B cell (primary cell): ENCODE results near the gene GRB14. TPM values are rescaled to one million over a fixed set of nuclear protein-coding genes. Genes with fewer than 3 reads are reported as not detected.

ENCODE experiments used
- ATAC-seq: fragments of 200-7000 bp; cut with Tn5 transposase; one replicate; pipeline ENCODE4 v1.10.0; 2021; ENCODE audit warnings: low read depth, mild to moderate bottlenecking, moderate number of reproducible peaks, moderate library complexity
- CTCF ChIA-PET: fragments of 350-600 bp; sonication (Branson Sonifier 250); formaldehyde crosslinking; loops from one replicate; lab custom pipeline; 2021; ENCODE audit warnings: antibody characterized with exemption, inconsistent platforms; lab: Charles Lee
- POLR2A ChIA-PET: fragments of 350-600 bp; sonication (Branson Sonifier 250); formaldehyde crosslinking; loops from one replicate; lab custom pipeline; 2021; ENCODE audit warnings: antibody characterized with exemption; lab: Charles Lee
- DNase-seq: peaks from one replicate; pipeline ENCODE4 v3.0.0; 2013
- H2AFZ ChIP-seq: 2 replicates; pipeline ENCODE4 v1.6.1; 2012; ENCODE audit warnings: mild to moderate bottlenecking, low read depth, low read length; ENCODE audit not compliant: insufficient read depth, poor library complexity, severe bottlenecking
- H3K27ac ChIP-seq, 2 donors: 1 replicate in 1 of 2; 2 replicates in 1 of 2; pipeline ENCODE4 v1.5.1; 2012 to 2013; ENCODE audit warnings: low read length in 2 of 2, mild to moderate bottlenecking in 2 of 2, moderate library complexity in 1 of 2
- H3K27me3 ChIP-seq, 4 experiments: fragments of 200-600 bp in 1 of 4; sonication (generic) in 1 of 4; replicated peaks in 1 of 4; 1 replicate in 2 of 4; 2 replicates in 2 of 4; pipeline versions ENCODE4 v1.6.1 to v1.7.0; 2013 to 2016; ENCODE audit warnings: low read length in 3 of 4, mild to moderate bottlenecking in 2 of 4, mixed read lengths in 1 of 4, moderate library complexity in 1 of 4; ENCODE audit not compliant: insufficient read depth in 4 of 4, control insufficient read depth in 3 of 4; ENCODE audit errors: control extremely low read depth in 1 of 4
- H3K36me3 ChIP-seq, 2 experiments: replicated peaks in 1 of 2; 1 replicate in 1 of 2; 2 replicates in 1 of 2; pipeline versions ENCODE4 v1.6.1 to v1.7.1; 2013; ENCODE audit warnings: low read length in 1 of 2; ENCODE audit not compliant: insufficient read depth in 2 of 2, control insufficient read depth in 1 of 2; ENCODE audit errors: control extremely low read depth in 1 of 2, extremely low read depth in 1 of 2
- H3K4me1 ChIP-seq, 2 donors: fragments of 200-600 bp in 1 of 2; sonication (generic) in 1 of 2; 1 replicate in 1 of 2; 2 replicates in 1 of 2; pipeline versions ENCODE4 v1.5.1 to v1.6.1; 2013 to 2017; ENCODE audit warnings: low read length in 2 of 2; ENCODE audit not compliant: control insufficient read depth in 2 of 2, insufficient read depth in 2 of 2
- H3K4me2 ChIP-seq: replicated peaks from 2 replicates; pipeline ENCODE3; 2012; ENCODE audit warnings: mild to moderate bottlenecking, low read depth, low read length; ENCODE audit not compliant: poor library complexity, severe bottlenecking
- H3K4me3 ChIP-seq, 5 experiments: fragments of 200-600 bp in 1 of 5; sonication (generic) in 1 of 5; 1 replicate in 3 of 5; 2 replicates in 2 of 5; pipeline versions ENCODE4 v1.5.1 to v1.7.0; 2011 to 2016; ENCODE audit warnings: low read length in 4 of 5, mild to moderate bottlenecking in 4 of 5, low read depth in 2 of 5, control low read depth in 1 of 5, moderate library complexity in 1 of 5; ENCODE audit not compliant: insufficient read depth in 1 of 5; ENCODE audit errors: control extremely low read depth in 1 of 5, extremely low read depth in 1 of 5
- H3K79me2 ChIP-seq: fragments of 200-600 bp; sonication (generic); one replicate; pipeline ENCODE4 v1.6.0; 2016; ENCODE audit warnings: low read length; ENCODE audit not compliant: control insufficient read depth, insufficient read depth
- H3K9ac ChIP-seq: fragments of 200-600 bp; sonication (generic); 2 replicates; pipeline ENCODE4 v1.6.1; 2017; ENCODE audit warnings: mild to moderate bottlenecking, low read length, moderate library complexity
- H3K9me3 ChIP-seq, 3 donors: one replicate each; pipeline versions ENCODE4 v1.6.1 to v1.7.1; 2013; ENCODE audit warnings: low read length in 2 of 3; ENCODE audit not compliant: control insufficient read depth in 2 of 3, insufficient read depth in 1 of 3; ENCODE audit errors: control extremely low read depth in 1 of 3
- H4K20me1 ChIP-seq: 2 replicates; pipeline ENCODE4 v1.6.0; 2012; ENCODE audit warnings: mild to moderate bottlenecking, low read length; ENCODE audit not compliant: insufficient read depth, control insufficient read depth, poor library complexity, severe bottlenecking
- H3K27ac Mint-ChIP-seq: one replicate; pipeline ENCODE4 v1.8.0; 2021; ENCODE audit warnings: mixed read lengths
- H3K27me3 Mint-ChIP-seq: one replicate; pipeline ENCODE4 v1.8.0; 2021; ENCODE audit warnings: mixed read lengths
- H3K4me1 Mint-ChIP-seq: one replicate; pipeline ENCODE4 v1.8.0; 2021; ENCODE audit warnings: mixed read lengths
- H3K4me3 Mint-ChIP-seq: one replicate; pipeline ENCODE4 v1.8.0; 2021; ENCODE audit warnings: mixed read lengths
- H3K9me3 Mint-ChIP-seq: one replicate; pipeline ENCODE4 v1.8.0; 2022; ENCODE audit warnings: mixed read lengths; ENCODE audit not compliant: insufficient read depth
- EZH2 ChIP-seq: IDR thresholded peaks from 2 replicates; pipeline ENCODE4 v1.6.1; 2012; ENCODE audit warnings: borderline replicate concordance, low read depth, mild to moderate bottlenecking, moderate library complexity, low read length; ENCODE audit not compliant: insufficient read depth, poor library complexity, severe bottlenecking
- WGBS: methylation state at CpG from one replicate; pipeline ENCODE4 v1.1.5; 2013; ENCODE audit warnings: missing lambda C conversion rate; ENCODE audit not compliant: insufficient coverage; 5-methylcytosine and 5-hydroxymethylcytosine counted together
- intact Hi-C: fragments of 100-400 bp; cut with micrococcal nuclease; formaldehyde crosslinking; loops from one replicate; pipeline ENCODE4 v1.10.0; 2022
- polyA plus RNA-seq: library from polyadenylated mRNA; depleted of rRNA; stranded (reverse); fragments of >200 nt; gene quantifications from 2 replicates; pipeline ENCODE4 v1.2.3, GENCODE V29; 2012
- total RNA-seq, 2 donors: library from RNA; stranded (reverse); fragments of 120-200 nt in 1 of 2; gene quantifications; 1 replicate in 1 of 2; 2 replicates in 1 of 2; pipeline versions ENCODE4 v1.2.3 to v1.2.4, GENCODE V29; 2013 to 2022
- TF ChIP-seq, protein P1 (sequence below): fragments of 200-600 bp; IDR thresholded peaks from one replicate; pipeline ENCODE4 v1.8.0; 2022; ENCODE audit warnings: antibody characterized with exemption, mild to moderate bottlenecking

The GRB14 gene
- total and polyA plus RNA-seq, 2 donors (not counting 1 experiment from before 2014, with no cell fraction given): not detected

- no peak overlapping the region for H2AFZ ChIP-seq
- H3K4me1 ChIP-seq: no peaks in the 10 kb centered on the region
- no peak overlapping the region for H3K4me2 ChIP-seq
- intact Hi-C loops: no loop called here
- peaks cover 0 to 3% (median 0%) of the 10 kb centered on the region in 4 experiments for H3K27me3 ChIP-seq
- ChIA-PET POLR2A (no interaction called here), CTCF (no interaction called here)
- TF ChIP-seq, protein P1, sequence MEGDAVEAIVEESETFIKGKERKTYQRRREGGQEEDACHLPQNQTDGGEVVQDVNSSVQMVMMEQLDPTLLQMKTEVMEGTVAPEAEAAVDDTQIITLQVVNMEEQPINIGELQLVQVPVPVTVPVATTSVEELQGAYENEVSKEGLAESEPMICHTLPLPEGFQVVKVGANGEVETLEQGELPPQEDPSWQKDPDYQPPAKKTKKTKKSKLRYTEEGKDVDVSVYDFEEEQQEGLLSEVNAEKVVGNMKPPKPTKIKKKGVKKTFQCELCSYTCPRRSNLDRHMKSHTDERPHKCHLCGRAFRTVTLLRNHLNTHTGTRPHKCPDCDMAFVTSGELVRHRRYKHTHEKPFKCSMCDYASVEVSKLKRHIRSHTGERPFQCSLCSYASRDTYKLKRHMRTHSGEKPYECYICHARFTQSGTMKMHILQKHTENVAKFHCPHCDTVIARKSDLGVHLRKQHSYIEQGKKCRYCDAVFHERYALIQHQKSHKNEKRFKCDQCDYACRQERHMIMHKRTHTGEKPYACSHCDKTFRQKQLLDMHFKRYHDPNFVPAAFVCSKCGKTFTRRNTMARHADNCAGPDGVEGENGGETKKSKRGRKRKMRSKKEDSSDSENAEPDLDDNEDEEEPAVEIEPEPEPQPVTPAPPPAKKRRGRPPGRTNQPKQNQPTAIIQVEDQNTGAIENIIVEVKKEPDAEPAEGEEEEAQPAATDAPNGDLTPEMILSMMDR: no peak
- no peak for TF ChIP-seq EZH2
- H3K27ac ChIP-seq: no peak overlapping the region
- no peaks in the 10 kb centered on the region for H3K36me3 ChIP-seq
- no peaks in the 10 kb centered on the region for H3K9me3 Mint-ChIP-seq
- no peak overlapping the region for H3K4me3 Mint-ChIP-seq
- ATAC-seq: no peak
- H3K9ac ChIP-seq: no peak overlapping the region
- DNase-seq: no peak
- no CpG with 5 or more reads among the region's 1 CpG for WGBS
- no peaks in the 10 kb centered on the region for H3K27me3 Mint-ChIP-seq
- H4K20me1 ChIP-seq: no peaks in the 10 kb centered on the region
- no peaks in the 10 kb centered on the region for H3K9me3 ChIP-seq
- no peaks in the 10 kb centered on the region for H3K79me2 ChIP-seq
- H3K4me1 Mint-ChIP-seq: no peaks in the 10 kb centered on the region
- H3K27ac Mint-ChIP-seq: no peak overlapping the region
- no peak overlapping the region for H3K4me3 ChIP-seq
Measured at GRCh38 chr2:164530464-164530863, 90.8 kb downstream of the GRB14 start.

DNA sequence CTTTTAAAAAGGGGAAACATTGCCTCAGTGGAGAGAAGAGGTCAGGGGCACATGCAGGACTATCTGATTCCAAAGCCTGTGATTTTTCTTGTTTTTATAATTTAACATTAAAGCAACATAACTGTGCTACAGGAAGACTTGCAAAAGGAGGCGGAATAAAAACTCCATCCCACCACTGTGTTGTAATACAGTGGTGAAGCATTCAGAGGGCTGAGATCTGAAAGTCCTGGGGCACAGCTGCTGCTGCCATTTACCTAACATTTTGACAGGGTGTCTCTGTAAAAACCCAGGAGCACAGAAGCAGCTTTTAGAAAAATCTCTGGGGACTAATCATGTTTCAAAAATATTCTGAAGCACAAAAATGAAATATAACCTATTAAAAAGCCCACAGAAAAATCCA is 97.6 kb downstream of the GRB14 start:
- no peak overlapping the region for H3K9ac ChIP-seq

More for the DNA sequence above, 97.6 kb downstream of the GRB14 start:
- TF ChIP-seq, protein P1: no peak
- no peaks in the 10 kb centered on the region for H3K9me3 ChIP-seq
- H3K4me1 Mint-ChIP-seq: no peaks in the 10 kb centered on the region
- CTCF ChIA-PET: no interaction called here
- POLR2A ChIA-PET: no interaction called here
- no CpG with 5 or more reads among the region's 1 CpG for WGBS
- no peak overlapping the region for H3K4me3 ChIP-seq
- H3K9me3 Mint-ChIP-seq: peaks cover 8% of the 10 kb centered on the region
- H3K27ac ChIP-seq: no peak overlapping the region
- ATAC-seq (no peak), DNase-seq (no peak)
- H3K4me2 ChIP-seq: no peak overlapping the region
- no peaks in the 10 kb centered on the region for H3K4me1 ChIP-seq
- H2AFZ ChIP-seq: no peak overlapping the region
- H3K4me3 Mint-ChIP-seq: no peak overlapping the region
- H3K27me3 Mint-ChIP-seq: no peaks in the 10 kb centered on the region
- H3K79me2 ChIP-seq: no peaks in the 10 kb centered on the region
- no peaks in the 10 kb centered on the region for H3K27me3 ChIP-seq
- no peak overlapping the region for H3K27ac Mint-ChIP-seq
- no peaks in the 10 kb centered on the region for H3K36me3 ChIP-seq
- intact Hi-C loops: no loop called here
- no peaks in the 10 kb centered on the region for H4K20me1 ChIP-seq
